SK-N-SH treated with all-trans-retinoic acid at 6 μM for 48 hours (cell line): Measurements from ENCODE around the gene NUCB2.

ENCODE experiments used
- ATAC-seq: fragments of 200-7000 bp; cut with Tn5 transposase; 3 replicates; pipeline ENCODE4 v1.9.1; 2020; ENCODE audit warnings: mild to moderate bottlenecking, moderate library complexity
- ARNTL ChIP-seq: fragments of 450-650 bp; formaldehyde crosslinking; IDR thresholded peaks from 2 replicates; pipeline ENCODE4 v1.5.0; 2020; ENCODE audit warnings: low read depth, mild to moderate bottlenecking, moderate library complexity, borderline replicate concordance
- BACH2 ChIP-seq: fragments of 250-450 bp; sonication (Bioruptor Pico); IDR thresholded peaks from 2 replicates; pipeline ENCODE4 v1.9.0; 2021; ENCODE audit warnings: mild to moderate bottlenecking, borderline replicate concordance
- CSDC2 ChIP-seq: fragments of 250-450 bp; sonication (Bioruptor Pico); IDR thresholded peaks from 2 replicates; pipeline ENCODE4 v1.5.0; 2020; ENCODE audit warnings: mild to moderate bottlenecking, moderate library complexity
- ESRRG ChIP-seq: fragments of 250-450 bp; sonication (Bioruptor Pico); IDR thresholded peaks from 2 replicates; pipeline ENCODE4 v1.6.1; 2021; ENCODE audit warnings: mild to moderate bottlenecking
- GLIS3 ChIP-seq: fragments of 250-450 bp; sonication (Bioruptor Pico); IDR thresholded peaks from 2 replicates; pipeline ENCODE4 v1.5.0; 2020; ENCODE audit warnings: mild to moderate bottlenecking, moderate library complexity
- ISL1 ChIP-seq: fragments of 250-450 bp; sonication (Bioruptor Pico); IDR thresholded peaks from 2 replicates; pipeline ENCODE4 v2.1.2; 2022; ENCODE audit warnings: mild to moderate bottlenecking, moderate library complexity
- OSR1 ChIP-seq: fragments of 250-450 bp; sonication (Bioruptor Pico); IDR thresholded peaks from 2 replicates; pipeline ENCODE4 v1.8.0; 2022; ENCODE audit warnings: moderate library complexity, mild to moderate bottlenecking, inconsistent platforms
- PPARA ChIP-seq: fragments of 250-450 bp; sonication (Bioruptor Pico); IDR thresholded peaks from 2 replicates; pipeline ENCODE4 v1.5.0; 2020; ENCODE audit warnings: mild to moderate bottlenecking, borderline replicate concordance
- RARB ChIP-seq: fragments of 250-450 bp; sonication (Bioruptor Pico); IDR thresholded peaks from 2 replicates; pipeline ENCODE4 v1.8.0; 2021; ENCODE audit warnings: mild to moderate bottlenecking, moderate library complexity
- TCF4 ChIP-seq: fragments of 250-450 bp; sonication (Bioruptor Pico); IDR thresholded peaks from 2 replicates; pipeline ENCODE4 v1.8.0; 2021; ENCODE audit warnings: mild to moderate bottlenecking, moderate library complexity, borderline replicate concordance
- TOX ChIP-seq: fragments of 250-450 bp; sonication (Bioruptor Pico); IDR thresholded peaks from 2 replicates; pipeline ENCODE4 v1.8.0; 2021; ENCODE audit warnings: mild to moderate bottlenecking, moderate library complexity, borderline replicate concordance
- ZC3H10 ChIP-seq: fragments of 250-450 bp; sonication (Bioruptor Pico); IDR thresholded peaks from 2 replicates; pipeline ENCODE4 v1.5.1; 2021; ENCODE audit warnings: mild to moderate bottlenecking, moderate library complexity
- ZFP3 ChIP-seq: fragments of 250-450 bp; sonication (Bioruptor Pico); IDR thresholded peaks from 2 replicates; pipeline ENCODE4 v1.5.0; 2020; ENCODE audit warnings: mild to moderate bottlenecking, moderate library complexity
- ZFP30 ChIP-seq: fragments of 450-650 bp; formaldehyde crosslinking; IDR thresholded peaks from 2 replicates; pipeline ENCODE4 v1.5.0; 2022; ENCODE audit warnings: mild to moderate bottlenecking, moderate library complexity
- ZNF565 ChIP-seq: fragments of 450-650 bp; formaldehyde crosslinking; conservative IDR thresholded peaks from 2 replicates; pipeline ENCODE4 v1.5.0; 2020; ENCODE audit warnings: low read depth, mild to moderate bottlenecking, moderate library complexity
- ZNF70 ChIP-seq: fragments of 450-650 bp; formaldehyde crosslinking; IDR thresholded peaks from 2 replicates; pipeline ENCODE4 v1.5.0; 2020; ENCODE audit warnings: mild to moderate bottlenecking, moderate library complexity
- ZNF8 ChIP-seq: fragments of 450-650 bp; formaldehyde crosslinking; IDR thresholded peaks from 2 replicates; pipeline ENCODE4 v1.5.0; 2020; ENCODE audit warnings: mild to moderate bottlenecking, moderate library complexity
- TF ChIP-seq, protein P1 (sequence below): fragments of 250-450 bp; sonication (Bioruptor Pico); IDR thresholded peaks from 2 replicates; pipeline ENCODE4 v1.5.1; 2020; ENCODE audit warnings: low read depth, mild to moderate bottlenecking, moderate library complexity
- TF ChIP-seq, protein P2 (sequence below): fragments of 250-450 bp; sonication (Bioruptor Pico); IDR thresholded peaks from 2 replicates; pipeline ENCODE4 v1.5.1; 2021; ENCODE audit warnings: mild to moderate bottlenecking, moderate library complexity
- TF ChIP-seq, protein P3 (sequence below): fragments of 250-450 bp; sonication (Bioruptor Pico); IDR thresholded peaks from 2 replicates; pipeline ENCODE4 v1.5.0; 2020; ENCODE audit warnings: mild to moderate bottlenecking, moderate library complexity
- TF ChIP-seq, protein P4 (sequence below): fragments of 250-450 bp; sonication (Bioruptor Pico); IDR thresholded peaks from 2 replicates; pipeline ENCODE4 v1.8.0; 2021; ENCODE audit warnings: low read depth, mild to moderate bottlenecking, moderate library complexity, borderline replicate concordance
- TF ChIP-seq, protein P5 (sequence below): fragments of 250-450 bp; sonication (Bioruptor Pico); IDR thresholded peaks from 2 replicates; pipeline ENCODE4 v1.8.0; 2020; ENCODE audit warnings: mild to moderate bottlenecking, moderate library complexity, borderline replicate concordance

The NUCB2 gene

DNA sequence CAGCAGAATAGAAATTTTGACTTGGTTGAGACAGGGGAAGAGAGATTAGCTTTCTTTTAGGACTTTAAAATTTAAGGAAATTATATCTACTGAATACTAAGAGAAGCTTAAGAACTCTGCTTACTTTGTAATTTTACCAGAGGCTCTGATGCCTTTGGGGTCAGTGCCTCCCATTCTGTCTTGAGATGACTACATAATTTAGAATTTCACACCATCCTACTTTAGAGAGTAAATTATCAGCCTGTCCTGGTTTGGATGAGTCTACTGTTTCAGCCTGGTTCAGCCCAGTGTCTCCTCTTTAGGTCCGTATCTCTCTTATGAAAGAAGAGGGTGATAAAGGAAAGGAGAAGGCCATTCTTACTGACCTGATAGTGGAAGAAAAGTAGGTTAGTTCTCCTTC, 9.8 kb downstream of the NUCB2 start (continued):
- TF ChIP-seq, protein P1, sequence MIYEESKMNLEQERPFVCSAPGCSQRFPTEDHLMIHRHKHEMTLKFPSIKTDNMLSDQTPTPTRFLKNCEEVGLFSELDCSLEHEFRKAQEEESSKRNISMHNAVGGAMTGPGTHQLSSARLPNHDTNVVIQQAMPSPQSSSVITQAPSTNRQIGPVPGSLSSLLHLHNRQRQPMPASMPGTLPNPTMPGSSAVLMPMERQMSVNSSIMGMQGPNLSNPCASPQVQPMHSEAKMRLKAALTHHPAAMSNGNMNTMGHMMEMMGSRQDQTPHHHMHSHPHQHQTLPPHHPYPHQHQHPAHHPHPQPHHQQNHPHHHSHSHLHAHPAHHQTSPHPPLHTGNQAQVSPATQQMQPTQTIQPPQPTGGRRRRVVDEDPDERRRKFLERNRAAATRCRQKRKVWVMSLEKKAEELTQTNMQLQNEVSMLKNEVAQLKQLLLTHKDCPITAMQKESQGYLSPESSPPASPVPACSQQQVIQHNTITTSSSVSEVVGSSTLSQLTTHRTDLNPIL (CRISPR knock-in tag), result no peak

DNA sequence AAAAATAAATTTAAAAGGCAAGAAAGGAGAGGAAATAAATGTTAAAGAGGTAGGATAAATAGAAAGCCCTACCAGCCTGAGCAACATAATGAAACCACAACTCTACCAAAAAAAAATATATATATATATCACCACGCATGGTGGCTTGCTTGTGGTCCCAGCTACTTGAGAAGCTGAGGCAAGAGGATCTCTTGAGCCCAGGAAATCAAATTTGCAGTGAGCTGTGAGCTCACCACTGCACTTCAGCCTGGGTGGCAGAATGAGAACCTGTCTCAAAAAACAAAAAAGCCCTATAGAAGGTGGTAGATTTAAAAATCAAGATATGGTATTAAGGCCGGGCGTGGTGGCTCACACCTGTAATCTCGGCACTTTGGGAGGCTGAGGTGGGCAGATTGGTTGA, 10.5 kb downstream of the NUCB2 start:
- no peak for ATAC-seq
- TF ChIP-seq ARNTL (CRISPR knock-in tag) (no peak), OSR1 (CRISPR knock-in tag) (no peak), BACH2 (CRISPR knock-in tag) (no peak), ISL1 (CRISPR knock-in tag) (no peak), ESRRG (CRISPR knock-in tag) (no peak)
- TF ChIP-seq, protein P2, sequence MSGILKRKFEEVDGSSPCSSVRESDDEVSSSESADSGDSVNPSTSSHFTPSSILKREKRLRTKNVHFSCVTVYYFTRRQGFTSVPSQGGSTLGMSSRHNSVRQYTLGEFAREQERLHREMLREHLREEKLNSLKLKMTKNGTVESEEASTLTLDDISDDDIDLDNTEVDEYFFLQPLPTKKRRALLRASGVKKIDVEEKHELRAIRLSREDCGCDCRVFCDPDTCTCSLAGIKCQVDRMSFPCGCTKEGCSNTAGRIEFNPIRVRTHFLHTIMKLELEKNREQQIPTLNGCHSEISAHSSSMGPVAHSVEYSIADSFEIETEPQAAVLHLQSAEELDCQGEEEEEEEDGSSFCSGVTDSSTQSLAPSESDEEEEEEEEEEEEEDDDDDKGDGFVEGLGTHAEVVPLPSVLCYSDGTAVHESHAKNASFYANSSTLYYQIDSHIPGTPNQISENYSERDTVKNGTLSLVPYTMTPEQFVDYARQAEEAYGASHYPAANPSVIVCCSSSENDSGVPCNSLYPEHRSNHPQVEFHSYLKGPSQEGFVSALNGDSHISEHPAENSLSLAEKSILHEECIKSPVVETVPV (CRISPR knock-in tag), result no peak
- TF ChIP-seq, protein P3, sequence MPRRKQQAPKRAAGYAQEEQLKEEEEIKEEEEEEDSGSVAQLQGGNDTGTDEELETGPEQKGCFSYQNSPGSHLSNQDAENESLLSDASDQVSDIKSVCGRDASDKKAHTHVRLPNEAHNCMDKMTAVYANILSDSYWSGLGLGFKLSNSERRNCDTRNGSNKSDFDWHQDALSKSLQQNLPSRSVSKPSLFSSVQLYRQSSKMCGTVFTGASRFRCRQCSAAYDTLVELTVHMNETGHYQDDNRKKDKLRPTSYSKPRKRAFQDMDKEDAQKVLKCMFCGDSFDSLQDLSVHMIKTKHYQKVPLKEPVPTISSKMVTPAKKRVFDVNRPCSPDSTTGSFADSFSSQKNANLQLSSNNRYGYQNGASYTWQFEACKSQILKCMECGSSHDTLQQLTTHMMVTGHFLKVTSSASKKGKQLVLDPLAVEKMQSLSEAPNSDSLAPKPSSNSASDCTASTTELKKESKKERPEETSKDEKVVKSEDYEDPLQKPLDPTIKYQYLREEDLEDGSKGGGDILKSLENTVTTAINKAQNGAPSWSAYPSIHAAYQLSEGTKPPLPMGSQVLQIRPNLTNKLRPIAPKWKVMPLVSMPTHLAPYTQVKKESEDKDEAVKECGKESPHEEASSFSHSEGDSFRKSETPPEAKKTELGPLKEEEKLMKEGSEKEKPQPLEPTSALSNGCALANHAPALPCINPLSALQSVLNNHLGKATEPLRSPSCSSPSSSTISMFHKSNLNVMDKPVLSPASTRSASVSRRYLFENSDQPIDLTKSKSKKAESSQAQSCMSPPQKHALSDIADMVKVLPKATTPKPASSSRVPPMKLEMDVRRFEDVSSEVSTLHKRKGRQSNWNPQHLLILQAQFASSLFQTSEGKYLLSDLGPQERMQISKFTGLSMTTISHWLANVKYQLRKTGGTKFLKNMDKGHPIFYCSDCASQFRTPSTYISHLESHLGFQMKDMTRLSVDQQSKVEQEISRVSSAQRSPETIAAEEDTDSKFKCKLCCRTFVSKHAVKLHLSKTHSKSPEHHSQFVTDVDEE (CRISPR knock-in tag), result no peak
- TF ChIP-seq, protein P1 (CRISPR knock-in tag), result no peak
- TF ChIP-seq, protein P4, sequence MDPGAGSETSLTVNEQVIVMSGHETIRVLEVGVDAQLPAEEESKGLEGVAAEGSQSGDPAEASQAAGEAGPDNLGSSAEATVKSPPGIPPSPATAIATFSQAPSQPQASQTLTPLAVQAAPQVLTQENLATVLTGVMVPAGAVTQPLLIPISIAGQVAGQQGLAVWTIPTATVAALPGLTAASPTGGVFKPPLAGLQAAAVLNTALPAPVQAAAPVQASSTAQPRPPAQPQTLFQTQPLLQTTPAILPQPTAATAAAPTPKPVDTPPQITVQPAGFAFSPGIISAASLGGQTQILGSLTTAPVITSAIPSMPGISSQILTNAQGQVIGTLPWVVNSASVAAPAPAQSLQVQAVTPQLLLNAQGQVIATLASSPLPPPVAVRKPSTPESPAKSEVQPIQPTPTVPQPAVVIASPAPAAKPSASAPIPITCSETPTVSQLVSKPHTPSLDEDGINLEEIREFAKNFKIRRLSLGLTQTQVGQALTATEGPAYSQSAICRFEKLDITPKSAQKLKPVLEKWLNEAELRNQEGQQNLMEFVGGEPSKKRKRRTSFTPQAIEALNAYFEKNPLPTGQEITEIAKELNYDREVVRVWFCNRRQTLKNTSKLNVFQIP, result no peak

DNA sequence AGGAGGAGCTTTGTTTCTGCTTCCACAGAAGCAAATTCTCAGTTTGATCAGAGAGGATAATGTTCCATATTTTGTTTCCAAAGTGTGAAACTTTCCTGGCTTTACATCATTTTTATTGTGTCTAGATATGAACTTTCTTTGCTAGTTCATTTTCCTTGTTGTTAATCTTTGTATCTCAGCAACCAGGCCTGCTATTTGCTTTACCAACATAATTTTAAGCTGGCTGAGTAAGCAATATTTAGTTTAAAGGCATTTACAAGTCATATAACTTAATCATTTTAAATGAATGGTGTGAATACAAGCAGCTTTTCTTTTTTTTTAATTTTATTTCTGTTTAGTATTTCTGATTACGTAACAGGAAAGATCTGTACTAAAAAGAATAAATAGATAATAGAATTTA, 15.2 kb downstream of the NUCB2 start:
- no peak for ATAC-seq
- no peak for TF ChIP-seq ZNF565 (CRISPR knock-in tag)
- TF ChIP-seq ZFP30 (CRISPR knock-in tag), result no peak
- TF ChIP-seq CSDC2 (CRISPR knock-in tag), result no peak
- TF ChIP-seq ZNF8 (CRISPR knock-in tag), result no peak
- TF ChIP-seq, protein P3 (CRISPR knock-in tag), result no peak
- TF ChIP-seq, protein P4, result no peak
- TF ChIP-seq TCF4 (CRISPR knock-in tag), result no peak
- no peak for TF ChIP-seq ZC3H10 (CRISPR knock-in tag)
- TF ChIP-seq ARNTL (CRISPR knock-in tag), result no peak
- TF ChIP-seq ZFP3 (CRISPR knock-in tag), result no peak
- TF ChIP-seq RARB (CRISPR knock-in tag), result no peak
- no peak for TF ChIP-seq BACH2 (CRISPR knock-in tag)
- TF ChIP-seq, protein P5, sequence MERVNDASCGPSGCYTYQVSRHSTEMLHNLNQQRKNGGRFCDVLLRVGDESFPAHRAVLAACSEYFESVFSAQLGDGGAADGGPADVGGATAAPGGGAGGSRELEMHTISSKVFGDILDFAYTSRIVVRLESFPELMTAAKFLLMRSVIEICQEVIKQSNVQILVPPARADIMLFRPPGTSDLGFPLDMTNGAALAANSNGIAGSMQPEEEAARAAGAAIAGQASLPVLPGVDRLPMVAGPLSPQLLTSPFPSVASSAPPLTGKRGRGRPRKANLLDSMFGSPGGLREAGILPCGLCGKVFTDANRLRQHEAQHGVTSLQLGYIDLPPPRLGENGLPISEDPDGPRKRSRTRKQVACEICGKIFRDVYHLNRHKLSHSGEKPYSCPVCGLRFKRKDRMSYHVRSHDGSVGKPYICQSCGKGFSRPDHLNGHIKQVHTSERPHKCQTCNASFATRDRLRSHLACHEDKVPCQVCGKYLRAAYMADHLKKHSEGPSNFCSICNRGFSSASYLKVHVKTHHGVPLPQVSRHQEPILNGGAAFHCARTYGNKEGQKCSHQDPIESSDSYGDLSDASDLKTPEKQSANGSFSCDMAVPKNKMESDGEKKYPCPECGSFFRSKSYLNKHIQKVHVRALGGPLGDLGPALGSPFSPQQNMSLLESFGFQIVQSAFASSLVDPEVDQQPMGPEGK (CRISPR knock-in tag), result no peak
- TF ChIP-seq TOX, result no peak
- no peak for TF ChIP-seq ESRRG (CRISPR knock-in tag)
- TF ChIP-seq GLIS3 (CRISPR knock-in tag), result no peak
- TF ChIP-seq PPARA (CRISPR knock-in tag), result no peak
- no peak for TF ChIP-seq ZNF70 (CRISPR knock-in tag)
- TF ChIP-seq ISL1 (CRISPR knock-in tag), result no peak
